Naive thymus-derived CD4-positive, alpha-beta T cell (primary cell): ENCODE results near the gene TNS3. TPM values are rescaled to one million over a fixed set of nuclear protein-coding genes. Genes with fewer than 3 reads are reported as not detected.

Source experiments
- ATAC-seq: fragments of 150-1000 bp; cut with Tn5 transposase; 2 replicates; pipeline ENCODE4 v1.10.0; 2021; ENCODE audit warnings: mild to moderate bottlenecking, moderate library complexity
- CTCF ChIA-PET: fragments of 350-600 bp; sonication (Branson Sonifier 250); formaldehyde crosslinking; loops from one replicate; lab custom pipeline; 2021; ENCODE audit warnings: antibody characterized with exemption; lab: Charles Lee
- POLR2A ChIA-PET: fragments of 350-600 bp; sonication (Branson Sonifier 250); formaldehyde crosslinking; loops from one replicate; lab custom pipeline; 2021; ENCODE audit warnings: antibody characterized with exemption, inconsistent platforms; lab: Charles Lee
- DNase-seq, 9 donors: peaks; one replicate each; pipeline versions ENCODE4 v3.0.0 to v3.0.0-alpha.2; 2020 to 2022; ENCODE audit warnings: mixed read lengths in 1 of 9
- H3K27ac ChIP-seq: one replicate; pipeline ENCODE4 v1.7.0; 2013; ENCODE audit warnings: mild to moderate bottlenecking, low read depth, low read length, moderate library complexity
- H3K27me3 ChIP-seq, 2 donors: one replicate each; pipeline ENCODE4 v1.7.0; 2013; ENCODE audit warnings: low read length in 2 of 2, mild to moderate bottlenecking in 2 of 2, moderate library complexity in 2 of 2; ENCODE audit not compliant: control insufficient read depth in 2 of 2, insufficient read depth in 2 of 2
- H3K36me3 ChIP-seq, 3 experiments: 1 replicate in 2 of 3; 2 replicates in 1 of 3; pipeline ENCODE4 v1.7.0; 2013; ENCODE audit warnings: low read length in 3 of 3, mild to moderate bottlenecking in 3 of 3, moderate library complexity in 1 of 3; ENCODE audit not compliant: insufficient read depth in 3 of 3, control insufficient read depth in 2 of 3
- H3K4me1 ChIP-seq, 2 donors: one replicate each; pipeline ENCODE4 v1.7.0; 2013; ENCODE audit warnings: low read length in 2 of 2, mild to moderate bottlenecking in 2 of 2, moderate library complexity in 1 of 2; ENCODE audit not compliant: control insufficient read depth in 2 of 2, insufficient read depth in 2 of 2
- H3K4me3 ChIP-seq: 2 replicates; pipeline ENCODE4 v1.7.0; 2013; ENCODE audit warnings: mild to moderate bottlenecking, low read length
- H3K9me3 ChIP-seq, 3 experiments: 1 replicate in 2 of 3; 2 replicates in 1 of 3; pipeline ENCODE4 v1.7.0; 2013; ENCODE audit warnings: low read length in 3 of 3; ENCODE audit not compliant: control insufficient read depth in 2 of 3
- H3K27ac Mint-ChIP-seq, 9 donors: one replicate each; pipeline ENCODE4 v1.8.0; 2020 to 2022; ENCODE audit warnings: mixed read lengths in 9 of 9, mild to moderate bottlenecking in 8 of 9, moderate library complexity in 5 of 9, inconsistent platforms in 2 of 9
- H3K27me3 Mint-ChIP-seq, 5 donors: one replicate each; pipeline ENCODE4 v1.8.0; 2021 to 2022; ENCODE audit warnings: mixed read lengths in 5 of 5, mild to moderate bottlenecking in 1 of 5
- H3K36me3 Mint-ChIP-seq, 5 donors: one replicate each; pipeline ENCODE4 v1.8.0; 2020 to 2022; ENCODE audit warnings: mixed read lengths in 5 of 5, mild to moderate bottlenecking in 3 of 5, inconsistent platforms in 1 of 5
- H3K4me1 Mint-ChIP-seq, 7 donors: one replicate each; pipeline ENCODE4 v1.8.0; 2020 to 2022; ENCODE audit warnings: mixed read lengths in 7 of 7, mild to moderate bottlenecking in 3 of 7, inconsistent platforms in 1 of 7
- H3K4me3 Mint-ChIP-seq, 10 donors: one replicate each; pipeline ENCODE4 v1.8.0; 2020 to 2022; ENCODE audit warnings: mild to moderate bottlenecking in 10 of 10, mixed read lengths in 10 of 10, moderate library complexity in 6 of 10, inconsistent platforms in 2 of 10
- H3K9me3 Mint-ChIP-seq, 11 donors: one replicate each; pipeline ENCODE4 v1.8.0; 2020 to 2022; ENCODE audit warnings: mixed read lengths in 11 of 11, mild to moderate bottlenecking in 4 of 11, inconsistent platforms in 1 of 11, moderate library complexity in 1 of 11
- intact Hi-C, 2 donors: fragments of 100-400 bp; cut with micrococcal nuclease; formaldehyde crosslinking; loops; one replicate each; pipeline ENCODE4 v1.15.1; 2023
- polyA plus RNA-seq, 2 donors: library from polyadenylated mRNA; unstranded; fragments of 300-500 nt; fragmentation: Illumina TruSeq; gene quantifications; one replicate each; pipeline ENCODE4 v1.2.3, GENCODE V29; 2021
- total RNA-seq, 6 experiments: library from RNA in 5 of 6; stranded (reverse) in 5 of 6; gene quantifications; 1 replicate in 5 of 6; 2 replicates in 1 of 6; pipeline ENCODE4 v1.2.3 and lab custom pipeline; 2021 to 2026

Gene TNS3
- total and polyA plus RNA-seq, 7 experiments from 2014 or later = 0.85 to 38.3 (median 2.6) TPM; not detected in 2

GRCh38 chr7:47531584-47532492 lies 50.1 kb downstream of the TNS3 start:
- no peaks in the 10 kb centered on the region for H3K36me3 ChIP-seq
- no peaks in the 10 kb centered on the region for H3K9me3 ChIP-seq
- ATAC-seq (no peak), DNase-seq (no peak)
- no peak overlapping the region for H3K4me3 ChIP-seq
- no peaks in the 10 kb centered on the region for H3K4me1 ChIP-seq
- H3K4me3 Mint-ChIP-seq = no peak overlapping the region
- CTCF ChIA-PET = no interaction called here
- POLR2A ChIA-PET = no interaction called here
- no peak overlapping the region for H3K27ac Mint-ChIP-seq
- H3K27me3 ChIP-seq = no peaks in the 10 kb centered on the region
- H3K4me1 Mint-ChIP-seq = no peaks in the 10 kb centered on the region
- no peak overlapping the region for H3K27ac ChIP-seq
- intact Hi-C loops = no loop called here
- H3K36me3 Mint-ChIP-seq = no peaks in the 10 kb centered on the region
- H3K27me3 Mint-ChIP-seq = peaks cover 0 to 6% (median 0%) of the 10 kb centered on the region in 5 donors
- peaks cover 0 to 14% (median 0%) of the 10 kb centered on the region in 11 donors for H3K9me3 Mint-ChIP-seq

GRCh38 chr7:47529826-47530555 lies 51.9 kb downstream of the TNS3 start:
- Mint-ChIP-seq H3K36me3 (no peaks in the 10 kb centered on the region), H3K4me1 (no peaks in the 10 kb centered on the region), H3K4me3 (no peak overlapping the region), H3K27ac (no peak overlapping the region), H3K27me3 (no peaks in the 10 kb centered on the region), H3K9me3 (peaks cover 0 to 14% (median 0%) of the 10 kb centered on the region in 11 donors)
- POLR2A ChIA-PET = no interaction called here
- Histone ChIP-seq H3K4me3 (no peak overlapping the region), H3K27ac (no peak overlapping the region), H3K36me3 (no peaks in the 10 kb centered on the region), H3K27me3 (no peaks in the 10 kb centered on the region), H3K4me1 (no peaks in the 10 kb centered on the region), H3K9me3 (no peaks in the 10 kb centered on the region)
- intact Hi-C loops = no loop called here
- DNase-seq (no peak), ATAC-seq (no peak)
- CTCF ChIA-PET = no interaction called here

- no peaks in the 10 kb centered on the region for H3K36me3 Mint-ChIP-seq
- H3K27me3 ChIP-seq = no peaks in the 10 kb centered on the region
- no peak overlapping the region for H3K4me3 ChIP-seq
- intact Hi-C loops = no loop called here
- no peaks in the 10 kb centered on the region for H3K27me3 Mint-ChIP-seq
- H3K9me3 ChIP-seq = no peaks in the 10 kb centered on the region
- no peaks in the 10 kb centered on the region for H3K4me1 ChIP-seq
- POLR2A ChIA-PET = no interaction called here
- DNase-seq (no peak), ATAC-seq (no peak)
- CTCF ChIA-PET = no interaction called here
- no peaks in the 10 kb centered on the region for H3K4me1 Mint-ChIP-seq
- H3K27ac ChIP-seq = no peak overlapping the region
- H3K4me3 Mint-ChIP-seq = no peak overlapping the region
- H3K27ac Mint-ChIP-seq = no peak overlapping the region
- peaks cover 0 to 14% (median 0%) of the 10 kb centered on the region in 11 donors for H3K9me3 Mint-ChIP-seq
- no peaks in the 10 kb centered on the region for H3K36me3 ChIP-seq
Observed at GRCh38 chr7:47529405-47529804, 52.5 kb downstream of the TNS3 start.

GRCh38 chr7:47528471-47528870 lies 53.4 kb downstream of the TNS3 start:
- H3K36me3 ChIP-seq = no peaks in the 10 kb centered on the region

GRCh38 chr7:47526466-47526865 lies 55.4 kb downstream of the TNS3 start:
- no peaks in the 10 kb centered on the region for H3K4me1 ChIP-seq
- H3K27ac Mint-ChIP-seq = no peak overlapping the region
- CTCF ChIA-PET = no interaction called here
- no peaks in the 10 kb centered on the region for H3K4me1 Mint-ChIP-seq
- H3K36me3 ChIP-seq = no peaks in the 10 kb centered on the region
- H3K27me3 ChIP-seq = no peaks in the 10 kb centered on the region
- intact Hi-C loops = no loop called here
- no peak overlapping the region for H3K4me3 ChIP-seq
- DNase-seq (no peak), ATAC-seq (no peak)
- H3K4me3 Mint-ChIP-seq = no peak overlapping the region
- H3K9me3 ChIP-seq = no peaks in the 10 kb centered on the region
- POLR2A ChIA-PET = no interaction called here
- H3K9me3 Mint-ChIP-seq = peaks cover 0 to 10% (median 0%) of the 10 kb centered on the region in 11 donors
- no peak overlapping the region for H3K27ac ChIP-seq
- no peaks in the 10 kb centered on the region for H3K36me3 Mint-ChIP-seq
- H3K27me3 Mint-ChIP-seq = peaks cover 0 to 4% (median 0%) of the 10 kb centered on the region in 5 donors

More at GRCh38 chr7:47528471-47528870, 53.4 kb downstream of the TNS3 start:
- DNase-seq (no peak), ATAC-seq (no peak)
- Histone ChIP-seq H3K27me3 (no peaks in the 10 kb centered on the region), H3K4me3 (no peak overlapping the region), H3K27ac (no peak overlapping the region), H3K4me1 (no peaks in the 10 kb centered on the region), H3K9me3 (no peaks in the 10 kb centered on the region)
- POLR2A ChIA-PET = no interaction called here
- Mint-ChIP-seq H3K4me1 (no peaks in the 10 kb centered on the region), H3K9me3 (peaks cover 0 to 14% (median 0%) of the 10 kb centered on the region in 11 donors), H3K27ac (no peak overlapping the region), H3K36me3 (no peaks in the 10 kb centered on the region), H3K27me3 (no peaks in the 10 kb centered on the region), H3K4me3 (no peak overlapping the region)
- CTCF ChIA-PET = no interaction called here
- intact Hi-C loops = no loop called here

- intact Hi-C loops = no loop called here
- DNase-seq = no peak
- no peak for ATAC-seq
- no peak overlapping the region for H3K4me3 Mint-ChIP-seq
- Histone ChIP-seq H3K36me3 (no peaks in the 10 kb centered on the region), H3K27me3 (no peaks in the 10 kb centered on the region), H3K4me1 (no peaks in the 10 kb centered on the region), H3K4me3 (no peak overlapping the region), H3K27ac (no peak overlapping the region), H3K9me3 (no peaks in the 10 kb centered on the region)
- ChIA-PET POLR2A (no interaction called here), CTCF (no interaction called here)
- no peaks in the 10 kb centered on the region for H3K36me3 Mint-ChIP-seq
- no peak overlapping the region for H3K27ac Mint-ChIP-seq
- H3K4me1 Mint-ChIP-seq = peaks cover 0 to 2% (median 0%) of the 10 kb centered on the region in 7 donors
- H3K27me3 Mint-ChIP-seq = peaks cover 0 to 4% (median 0%) of the 10 kb centered on the region in 5 donors
- H3K9me3 Mint-ChIP-seq = peaks cover 0 to 6% (median 0%) of the 10 kb centered on the region in 11 donors
Observed at GRCh38 chr7:47525066-47525623, 56.8 kb downstream of the TNS3 start.
